Measurements from ENCODE around the gene TRNT1.

TRNT1 gene

DNA sequence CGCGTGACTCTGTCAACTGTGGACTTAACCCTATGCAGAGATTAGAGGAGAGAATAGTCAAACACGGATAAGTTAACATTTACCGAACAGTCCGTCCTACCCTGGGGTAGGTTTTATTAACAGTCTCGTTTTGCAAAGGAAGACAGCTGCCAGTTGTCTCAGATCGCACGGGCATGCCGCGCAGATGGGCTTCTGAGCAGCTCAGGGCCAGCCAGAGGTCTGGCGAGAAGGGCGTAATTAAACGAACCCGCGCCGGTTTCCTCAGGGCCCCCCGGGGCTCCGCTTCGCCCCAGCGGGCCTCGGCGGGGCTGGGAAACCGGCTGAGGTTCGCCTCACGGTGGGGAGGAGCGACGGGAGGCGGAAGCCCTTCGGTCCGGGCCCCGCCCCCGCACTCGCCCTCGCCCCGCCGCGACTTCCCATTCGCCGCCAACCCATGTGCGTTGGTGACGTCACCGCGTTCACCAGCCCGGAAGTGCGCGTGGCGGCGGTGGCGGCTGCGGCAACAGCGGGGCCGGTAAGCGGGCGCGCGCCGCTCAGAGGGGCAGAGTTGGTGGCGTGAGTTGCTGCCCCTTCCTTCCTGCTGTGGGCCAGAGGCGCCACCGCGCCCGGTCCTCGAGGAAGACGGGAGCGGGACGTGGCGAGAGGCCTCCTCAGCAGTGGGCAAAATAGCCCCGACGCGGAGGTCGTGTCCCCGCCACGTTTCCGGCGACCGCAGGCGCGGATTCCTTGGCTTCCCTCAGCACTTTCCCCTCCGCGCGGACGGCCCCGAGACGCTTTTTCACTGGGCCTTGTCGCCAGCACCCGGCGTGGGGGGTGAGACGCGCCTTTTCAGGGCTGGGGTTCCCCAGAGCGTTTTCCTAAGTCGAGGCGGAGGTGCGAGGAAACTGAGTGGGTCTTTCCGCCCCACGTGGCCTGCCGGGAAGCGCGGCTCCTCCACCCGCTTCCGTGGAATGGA lies at the start of gene TRNT1:
Gene TRNT1 (plus strand): TSS at position 464 of the 955 bp plus-strand sequence. CDS start 2,101 bp downstream, outside the sequence.
- peak; percentile 95 for DNase-seq (ENCODE audit: low read depth)
- peak within 1 kb of the TSS; percentile 95 for H3K4me3 ChIP-seq (ENCODE audit: low read depth, low read length)
- TF ChIP-seq, protein P1, sequence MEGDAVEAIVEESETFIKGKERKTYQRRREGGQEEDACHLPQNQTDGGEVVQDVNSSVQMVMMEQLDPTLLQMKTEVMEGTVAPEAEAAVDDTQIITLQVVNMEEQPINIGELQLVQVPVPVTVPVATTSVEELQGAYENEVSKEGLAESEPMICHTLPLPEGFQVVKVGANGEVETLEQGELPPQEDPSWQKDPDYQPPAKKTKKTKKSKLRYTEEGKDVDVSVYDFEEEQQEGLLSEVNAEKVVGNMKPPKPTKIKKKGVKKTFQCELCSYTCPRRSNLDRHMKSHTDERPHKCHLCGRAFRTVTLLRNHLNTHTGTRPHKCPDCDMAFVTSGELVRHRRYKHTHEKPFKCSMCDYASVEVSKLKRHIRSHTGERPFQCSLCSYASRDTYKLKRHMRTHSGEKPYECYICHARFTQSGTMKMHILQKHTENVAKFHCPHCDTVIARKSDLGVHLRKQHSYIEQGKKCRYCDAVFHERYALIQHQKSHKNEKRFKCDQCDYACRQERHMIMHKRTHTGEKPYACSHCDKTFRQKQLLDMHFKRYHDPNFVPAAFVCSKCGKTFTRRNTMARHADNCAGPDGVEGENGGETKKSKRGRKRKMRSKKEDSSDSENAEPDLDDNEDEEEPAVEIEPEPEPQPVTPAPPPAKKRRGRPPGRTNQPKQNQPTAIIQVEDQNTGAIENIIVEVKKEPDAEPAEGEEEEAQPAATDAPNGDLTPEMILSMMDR (IDR thresholded peaks at IDR 0.05; ENCODE audit: low read depth, low read length): no peak
- TF ChIP-seq MYC (IDR thresholded peaks at IDR 0.05; ENCODE audit: low read depth, low read length): peak; percentile 69
- peak; percentile 89 for TF ChIP-seq POLR2A (IDR thresholded peaks at IDR 0.05; ENCODE audit: extremely low read depth, insufficient read length)
- TF ChIP-seq, protein P2, sequence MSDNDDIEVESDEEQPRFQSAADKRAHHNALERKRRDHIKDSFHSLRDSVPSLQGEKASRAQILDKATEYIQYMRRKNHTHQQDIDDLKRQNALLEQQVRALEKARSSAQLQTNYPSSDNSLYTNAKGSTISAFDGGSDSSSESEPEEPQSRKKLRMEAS (IDR thresholded peaks at IDR 0.05; ENCODE audit: low read depth, low read length): peak; percentile 81

DNA sequence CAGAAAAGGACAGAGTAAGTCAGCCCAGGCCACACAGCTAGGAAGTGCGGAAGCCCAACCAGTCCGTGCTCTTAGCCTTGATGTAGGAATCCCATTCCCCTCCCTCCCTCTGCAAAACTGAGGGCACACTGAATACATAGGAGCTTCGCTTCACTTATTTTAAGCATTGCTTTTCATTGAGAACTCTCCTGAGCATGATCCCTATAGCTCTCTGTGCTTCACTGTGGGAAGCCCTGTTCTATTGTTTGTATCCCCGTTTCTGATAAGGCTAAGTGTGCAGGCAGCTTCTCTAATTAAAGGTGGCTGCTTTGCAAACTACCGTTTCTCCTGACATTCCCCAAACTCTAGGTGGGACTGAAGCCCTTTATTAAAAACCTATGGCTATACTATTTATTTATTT lies 46.4 kb upstream of the TRNT1 start:
- TF ChIP-seq, protein P2 (IDR thresholded peaks at IDR 0.05; ENCODE audit: low read depth, low read length): no peak
- no peak for TF ChIP-seq MYC (IDR thresholded peaks at IDR 0.05; ENCODE audit: low read depth, low read length)
- no peak for TF ChIP-seq POLR2A (IDR thresholded peaks at IDR 0.05; ENCODE audit: extremely low read depth, insufficient read length)
- TF ChIP-seq, protein P1 (IDR thresholded peaks at IDR 0.05; ENCODE audit: low read depth, low read length): no peak
- H3K4me3 ChIP-seq (ENCODE audit: low read depth, low read length): no peak overlapping the region
- no peak for DNase-seq (ENCODE audit: low read depth)

DNA sequence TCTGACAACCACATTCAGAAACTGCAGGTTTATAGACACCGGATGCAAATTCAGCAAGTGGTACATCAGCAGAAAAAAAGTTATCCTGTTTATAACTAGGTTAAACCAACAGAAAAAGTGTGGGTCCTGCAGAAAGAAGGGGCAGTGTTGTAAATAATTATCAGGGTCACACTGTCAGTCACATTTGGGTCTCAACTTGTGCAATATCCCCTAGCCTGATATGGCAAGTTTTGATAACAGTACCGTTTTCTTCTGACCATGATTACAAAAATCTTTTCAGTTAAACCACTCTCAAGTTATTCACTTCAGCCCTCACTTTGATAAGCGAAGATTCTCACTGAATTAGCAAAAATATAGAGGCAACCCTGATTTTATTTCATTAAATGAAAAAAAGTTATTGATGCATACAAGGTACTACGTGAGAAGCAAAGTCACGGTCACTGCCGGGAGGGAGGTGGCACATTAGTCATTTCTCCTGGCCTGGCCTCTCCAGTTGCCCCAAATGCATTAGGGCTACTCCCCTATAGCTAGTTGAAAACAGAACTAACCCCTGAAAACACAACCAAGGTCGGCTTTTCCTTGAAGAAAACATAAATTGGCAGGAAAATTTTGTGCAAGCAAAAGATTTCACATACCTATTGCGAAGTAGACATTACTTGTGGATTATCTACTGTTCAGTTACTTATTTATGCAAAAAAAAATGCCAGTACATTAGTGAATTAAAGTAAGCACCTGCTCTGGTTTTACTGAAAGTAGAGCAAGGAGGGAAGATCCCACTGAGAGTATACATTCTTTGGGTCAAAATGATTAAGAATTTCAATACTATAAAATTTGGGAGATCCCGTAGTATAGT lies 45.1 kb upstream of the TRNT1 start:
- DNase-seq (ENCODE audit: low read depth): peak; percentile 6
- H3K4me3 ChIP-seq (ENCODE audit: low read depth, low read length): no peak overlapping the region
- TF ChIP-seq MYC (IDR thresholded peaks at IDR 0.05; ENCODE audit: low read depth, low read length) (no peak), POLR2A (IDR thresholded peaks at IDR 0.05; ENCODE audit: extremely low read depth, insufficient read length) (no peak)
- TF ChIP-seq, protein P1 (IDR thresholded peaks at IDR 0.05; ENCODE audit: low read depth, low read length): no peak
- TF ChIP-seq, protein P2 (IDR thresholded peaks at IDR 0.05; ENCODE audit: low read depth, low read length): no peak

DNA sequence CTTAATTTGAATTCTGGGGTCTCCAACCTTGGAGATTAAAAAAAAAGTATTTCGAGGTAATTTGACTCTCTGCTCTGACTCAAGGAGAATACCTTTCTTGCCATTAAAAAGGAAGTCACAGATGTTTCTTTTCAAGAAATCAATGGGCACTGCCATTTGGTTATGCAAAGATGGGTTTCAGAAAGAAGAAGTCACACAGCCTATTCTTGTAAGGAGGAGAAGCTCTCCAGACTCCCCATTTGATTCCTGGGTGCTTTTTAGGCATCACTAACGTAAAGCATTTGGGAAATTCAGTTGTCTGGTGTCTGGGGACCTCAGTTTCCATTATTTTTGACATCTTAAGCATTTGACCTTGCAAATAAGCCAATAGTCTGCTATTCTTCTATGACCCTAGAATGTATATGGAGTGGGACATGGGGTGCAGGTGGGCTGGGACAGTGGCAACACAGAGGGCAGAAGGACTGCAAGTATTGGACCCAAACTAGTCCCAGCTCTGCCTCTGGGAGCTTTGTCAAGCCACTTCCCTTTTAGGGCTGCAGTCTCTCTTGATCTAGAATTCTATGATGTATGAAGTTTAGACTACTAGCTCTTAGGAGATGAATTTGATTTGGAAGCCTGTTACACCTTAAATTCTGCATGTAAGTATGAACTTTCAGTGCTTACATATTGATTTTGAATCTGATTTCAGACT lies 44.4 kb upstream of the TRNT1 start:
- TF ChIP-seq MYC (IDR thresholded peaks at IDR 0.05; ENCODE audit: low read depth, low read length) (no peak), POLR2A (IDR thresholded peaks at IDR 0.05; ENCODE audit: extremely low read depth, insufficient read length) (no peak)
- TF ChIP-seq, protein P2 (IDR thresholded peaks at IDR 0.05; ENCODE audit: low read depth, low read length): no peak
- TF ChIP-seq, protein P1 (IDR thresholded peaks at IDR 0.05; ENCODE audit: low read depth, low read length): no peak
- no peak overlapping the region for H3K4me3 ChIP-seq (ENCODE audit: low read depth, low read length)
- DNase-seq (ENCODE audit: low read depth): no peak

DNA sequence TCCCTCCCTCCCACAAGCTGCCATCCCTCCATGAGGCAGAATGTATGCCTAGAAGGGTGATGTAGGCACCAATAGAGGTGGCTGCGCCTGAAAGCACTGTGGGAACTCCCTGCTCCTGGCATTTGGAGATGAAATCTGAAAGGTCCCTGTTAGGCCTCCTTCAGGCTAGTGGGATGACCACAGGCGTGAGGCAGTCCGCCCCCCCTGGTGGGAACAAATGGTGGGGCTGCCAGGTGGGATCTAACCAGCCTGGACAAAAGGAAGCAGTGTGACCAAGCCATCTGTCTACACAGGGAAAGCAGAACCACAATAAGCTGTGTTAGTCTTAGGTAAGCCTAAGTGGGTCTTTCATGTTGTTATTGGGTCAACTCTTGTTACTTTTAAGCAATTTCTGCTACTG lies 41.9 kb upstream of the TRNT1 start:
- DNase-seq (ENCODE audit: low read depth): no peak
- H3K4me3 ChIP-seq (ENCODE audit: low read depth, low read length): no peak overlapping the region
- TF ChIP-seq POLR2A (IDR thresholded peaks at IDR 0.05; ENCODE audit: extremely low read depth, insufficient read length) (no peak), MYC (IDR thresholded peaks at IDR 0.05; ENCODE audit: low read depth, low read length) (no peak)
- TF ChIP-seq, protein P1 (IDR thresholded peaks at IDR 0.05; ENCODE audit: low read depth, low read length): no peak
- TF ChIP-seq, protein P2 (IDR thresholded peaks at IDR 0.05; ENCODE audit: low read depth, low read length): no peak
